Stimulated activated CD8-positive, alpha-beta memory T cell treated with anti-CD3 and anti-CD28 coated beads, Interleukin-4, amount 100 ng/mL, for 48 hours (primary cell): ENCODE measurements around the gene NUP210.

Experiments
- DNase-seq: peaks from one replicate; pipeline ENCODE4 v3.0.0-alpha.2; 2020

NUP210 gene

GRCh38 chr3:13346481-13347389, 73.4 kb downstream of the NUP210 start:
- peak; percentile 74 for DNase-seq

- no peak for DNase-seq
These were observed 74.3 kb downstream of the NUP210 start for GRCh38 chr3:13345772-13346171.

GRCh38 chr3:13345284-13345683, 74.8 kb downstream of the NUP210 start:
- no peak for DNase-seq

DNA sequence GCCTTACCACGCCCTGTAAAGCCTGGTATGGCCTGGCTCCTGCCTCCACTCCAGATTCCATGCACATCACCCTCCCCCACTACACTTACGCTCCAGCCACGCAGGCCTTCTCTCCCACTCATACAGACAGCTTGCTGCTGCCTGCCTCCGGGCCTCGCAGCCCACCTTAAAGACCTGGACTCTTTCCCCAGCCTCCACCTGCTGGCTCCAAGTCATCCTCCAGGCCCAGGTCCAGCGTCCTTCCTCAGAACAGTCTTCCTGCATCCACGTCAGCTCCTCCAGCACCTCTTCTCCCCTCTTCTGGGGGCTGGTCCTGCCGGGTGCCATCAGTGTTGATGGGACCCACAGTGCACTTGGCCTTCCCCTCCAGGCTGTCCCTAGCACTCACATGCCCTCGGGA, 75.5 kb downstream of the NUP210 start:
- no peak for DNase-seq

GRCh38 chr3:13343601-13344000, 76.5 kb downstream of the NUP210 start:
- DNase-seq, result no peak

GRCh38 chr3:13341229-13341905, 78.8 kb downstream of the NUP210 start:
- no peak for DNase-seq

DNA sequence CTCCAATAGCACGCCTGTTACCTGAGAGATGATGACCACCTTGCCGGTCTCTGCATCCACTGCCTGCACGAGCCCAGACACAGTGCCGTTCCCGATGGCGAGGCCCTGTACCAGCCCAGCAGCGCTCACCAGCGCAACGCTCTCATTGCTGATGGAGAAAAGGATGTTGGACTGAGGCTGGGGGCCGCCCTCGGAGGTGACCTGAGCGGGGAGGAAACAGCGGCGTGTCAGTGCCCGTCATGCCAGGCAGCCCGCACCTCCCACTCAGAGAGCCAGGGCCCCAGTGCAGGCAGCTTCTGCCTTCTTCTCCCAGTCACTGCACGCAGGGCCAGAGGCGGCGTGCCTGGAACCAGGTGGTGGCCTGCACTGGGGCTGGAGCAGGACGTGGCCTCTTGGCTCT, 80.3 kb downstream of the NUP210 start:
- no peak for DNase-seq

- DNase-seq, result no peak
These were observed 81.1 kb downstream of the NUP210 start for GRCh38 chr3:13338996-13339395.

- DNase-seq, result no peak
These were observed 81.9 kb downstream of the NUP210 start for GRCh38 chr3:13338231-13338630.

- no peak for DNase-seq
These were observed 83.5 kb downstream of the NUP210 start for GRCh38 chr3:13336592-13336991.

GRCh38 chr3:13335503-13335902, 84.6 kb downstream of the NUP210 start:
- DNase-seq, result no peak

GRCh38 chr3:13335059-13335458, 85.1 kb downstream of the NUP210 start:
- DNase-seq, result no peak

- no peak for DNase-seq
These were observed 86.8 kb downstream of the NUP210 start for GRCh38 chr3:13333236-13333897.

DNA sequence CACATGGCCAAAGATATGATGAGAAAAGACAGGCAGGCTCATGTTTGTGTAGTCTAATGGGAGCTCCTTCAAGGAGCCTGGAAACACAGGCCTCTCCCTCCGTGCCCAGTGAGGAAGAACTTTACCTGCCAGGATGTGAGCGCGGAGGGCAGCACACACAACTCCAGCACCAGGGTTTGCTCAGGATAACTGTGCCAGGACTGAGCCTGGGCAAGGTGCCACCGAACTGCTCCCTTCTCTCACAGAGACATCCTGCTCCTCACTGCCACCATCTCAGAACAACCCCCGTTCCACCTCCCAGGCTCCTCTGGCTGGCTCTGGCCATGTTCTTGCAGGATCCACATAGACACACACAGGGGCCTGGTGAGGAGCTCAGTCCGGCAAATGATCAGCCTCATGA, 87.4 kb downstream of the NUP210 start:
- DNase-seq, result no peak

- DNase-seq, result no peak
These were observed 88.0 kb downstream of the NUP210 start for GRCh38 chr3:13332158-13332557.

GRCh38 chr3:13329746-13330145, 90.4 kb downstream of the NUP210 start:
- DNase-seq, result no peak

DNA sequence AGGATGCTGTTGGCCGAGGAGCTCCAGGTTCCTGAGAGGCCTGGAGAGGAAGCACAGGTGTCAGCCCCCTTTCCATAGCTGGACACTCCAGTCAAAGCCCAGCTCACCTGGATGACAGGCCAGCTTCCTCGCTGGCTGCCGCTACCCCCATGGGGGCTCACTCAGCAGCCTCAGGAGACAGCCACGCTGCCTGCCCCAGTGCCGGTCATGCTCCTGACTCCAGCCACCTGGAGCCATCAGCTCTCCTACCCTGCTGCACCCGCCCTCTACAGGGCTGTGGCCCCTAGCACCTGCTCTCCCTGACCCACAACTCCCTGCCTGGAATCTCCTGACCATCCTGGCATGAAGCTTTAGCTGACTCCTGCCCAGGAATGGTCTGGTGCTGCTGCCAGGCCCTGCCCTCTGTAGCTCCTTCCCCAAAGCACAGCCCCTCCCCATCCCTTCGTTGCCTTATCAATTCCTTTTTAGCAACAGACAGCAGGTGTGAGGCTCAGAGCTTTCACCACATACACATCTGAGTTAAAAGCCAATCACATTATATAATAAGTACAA, 94.2 kb downstream of the NUP210 start:
- no peak for DNase-seq

- DNase-seq, result no peak
These were observed 95.2 kb downstream of the NUP210 start for GRCh38 chr3:13324835-13325501.

GRCh38 chr3:13323822-13324221, 96.3 kb downstream of the NUP210 start:
- DNase-seq, result no peak

DNA sequence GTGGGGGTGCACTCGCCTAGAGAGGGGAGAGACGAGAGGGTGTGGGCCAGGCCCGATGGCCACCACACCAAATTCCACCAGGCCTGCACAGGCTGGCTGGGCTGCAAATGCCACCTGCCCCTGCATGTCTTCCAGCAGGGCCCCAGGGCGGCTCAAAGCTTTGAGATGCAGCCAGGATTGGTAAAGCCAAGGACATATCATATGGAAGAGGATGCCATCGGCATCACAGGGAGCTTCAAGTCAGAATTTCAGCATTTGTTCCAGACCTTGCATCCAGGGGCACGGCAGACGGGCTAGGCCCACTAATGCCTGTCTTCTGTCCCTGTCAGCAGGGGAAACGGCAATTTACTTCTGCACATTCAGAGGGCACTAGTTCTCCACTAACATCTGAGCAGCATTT, 97.8 kb downstream of the NUP210 start:
- no peak for DNase-seq

GRCh38 chr3:13319564-13320220, 100.4 kb downstream of the NUP210 start:
- no peak for DNase-seq
